Measurements from ENCODE around the gene IMP3.

DNA sequence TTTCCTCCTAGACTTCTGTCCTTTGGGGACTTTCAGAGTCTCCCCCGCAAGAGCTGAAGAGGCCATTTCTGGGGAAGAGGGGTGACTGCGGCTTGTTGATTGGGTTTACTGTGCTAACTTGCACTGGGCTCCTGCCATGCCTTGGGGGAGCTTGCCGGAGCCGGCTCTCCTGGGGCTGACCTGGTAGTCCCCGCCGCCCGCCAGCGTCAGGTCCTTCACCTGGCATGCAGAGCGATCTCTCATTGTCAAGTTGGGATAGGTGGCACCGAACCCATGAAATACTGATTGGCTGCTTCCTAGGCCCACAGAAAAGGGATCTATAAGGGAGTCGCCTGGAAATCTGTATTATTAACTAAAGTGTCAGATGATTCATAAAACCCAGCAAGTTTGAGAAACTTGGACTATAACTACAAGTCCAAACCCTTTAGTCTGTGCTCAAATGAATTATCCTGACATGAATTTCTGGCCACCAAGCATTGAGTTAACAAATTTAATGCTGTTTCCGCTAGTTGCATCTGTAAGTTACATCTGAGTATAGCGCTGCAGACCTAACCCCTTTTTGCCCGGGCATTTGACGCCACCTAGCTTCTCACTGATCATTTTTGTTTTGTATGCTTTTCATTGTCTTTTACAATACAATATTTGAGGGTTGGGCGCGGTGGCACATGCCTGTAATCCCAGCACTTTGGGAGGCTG, 607 bp upstream of the IMP3 start:
- no peak for TF ChIP-seq ZNF8 (CRISPR knock-in tag; IDR thresholded peaks at IDR 0.05)
- no peak for TF ChIP-seq TCF4 (CRISPR knock-in tag; IDR thresholded peaks at IDR 0.05; ENCODE audit: borderline replicate concordance)
- TF ChIP-seq ZC3H10 (CRISPR knock-in tag; IDR thresholded peaks at IDR 0.05): no peak
- TF ChIP-seq, protein P1, sequence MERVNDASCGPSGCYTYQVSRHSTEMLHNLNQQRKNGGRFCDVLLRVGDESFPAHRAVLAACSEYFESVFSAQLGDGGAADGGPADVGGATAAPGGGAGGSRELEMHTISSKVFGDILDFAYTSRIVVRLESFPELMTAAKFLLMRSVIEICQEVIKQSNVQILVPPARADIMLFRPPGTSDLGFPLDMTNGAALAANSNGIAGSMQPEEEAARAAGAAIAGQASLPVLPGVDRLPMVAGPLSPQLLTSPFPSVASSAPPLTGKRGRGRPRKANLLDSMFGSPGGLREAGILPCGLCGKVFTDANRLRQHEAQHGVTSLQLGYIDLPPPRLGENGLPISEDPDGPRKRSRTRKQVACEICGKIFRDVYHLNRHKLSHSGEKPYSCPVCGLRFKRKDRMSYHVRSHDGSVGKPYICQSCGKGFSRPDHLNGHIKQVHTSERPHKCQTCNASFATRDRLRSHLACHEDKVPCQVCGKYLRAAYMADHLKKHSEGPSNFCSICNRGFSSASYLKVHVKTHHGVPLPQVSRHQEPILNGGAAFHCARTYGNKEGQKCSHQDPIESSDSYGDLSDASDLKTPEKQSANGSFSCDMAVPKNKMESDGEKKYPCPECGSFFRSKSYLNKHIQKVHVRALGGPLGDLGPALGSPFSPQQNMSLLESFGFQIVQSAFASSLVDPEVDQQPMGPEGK (CRISPR knock-in tag; IDR thresholded peaks at IDR 0.05; ENCODE audit: borderline replicate concordance): no peak
- no peak for TF ChIP-seq BACH2 (CRISPR knock-in tag; IDR thresholded peaks at IDR 0.05; ENCODE audit: borderline replicate concordance)
- no peak for TF ChIP-seq ZFP30 (CRISPR knock-in tag; IDR thresholded peaks at IDR 0.05)
- TF ChIP-seq, protein P2, sequence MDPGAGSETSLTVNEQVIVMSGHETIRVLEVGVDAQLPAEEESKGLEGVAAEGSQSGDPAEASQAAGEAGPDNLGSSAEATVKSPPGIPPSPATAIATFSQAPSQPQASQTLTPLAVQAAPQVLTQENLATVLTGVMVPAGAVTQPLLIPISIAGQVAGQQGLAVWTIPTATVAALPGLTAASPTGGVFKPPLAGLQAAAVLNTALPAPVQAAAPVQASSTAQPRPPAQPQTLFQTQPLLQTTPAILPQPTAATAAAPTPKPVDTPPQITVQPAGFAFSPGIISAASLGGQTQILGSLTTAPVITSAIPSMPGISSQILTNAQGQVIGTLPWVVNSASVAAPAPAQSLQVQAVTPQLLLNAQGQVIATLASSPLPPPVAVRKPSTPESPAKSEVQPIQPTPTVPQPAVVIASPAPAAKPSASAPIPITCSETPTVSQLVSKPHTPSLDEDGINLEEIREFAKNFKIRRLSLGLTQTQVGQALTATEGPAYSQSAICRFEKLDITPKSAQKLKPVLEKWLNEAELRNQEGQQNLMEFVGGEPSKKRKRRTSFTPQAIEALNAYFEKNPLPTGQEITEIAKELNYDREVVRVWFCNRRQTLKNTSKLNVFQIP (CRISPR knock-in tag; IDR thresholded peaks at IDR 0.05; ENCODE audit: borderline replicate concordance, low read depth): no peak
- no peak for TF ChIP-seq SNAI2 (CRISPR knock-in tag; IDR thresholded peaks at IDR 0.05)
- no peak for TF ChIP-seq ZNF565 (CRISPR knock-in tag; conservative IDR thresholded peaks at IDR 0.05; ENCODE audit: low read depth)
- TF ChIP-seq ARNTL (CRISPR knock-in tag; IDR thresholded peaks at IDR 0.05; ENCODE audit: borderline replicate concordance, low read depth): no peak
- TF ChIP-seq RARB (CRISPR knock-in tag; IDR thresholded peaks at IDR 0.05): no peak
- TF ChIP-seq CSDC2 (CRISPR knock-in tag; IDR thresholded peaks at IDR 0.05): no peak

All from SK-N-SH treated with all-trans-retinoic acid at 6 μM for 48 hours (cell line).